H1 (cell line): Measurements from ENCODE around the gene EMD. TPM values are rescaled to one million over a fixed set of nuclear protein-coding genes. Genes with fewer than 3 reads are reported as not detected.

Experiments used
- CTCF ChIA-PET: fragments of 300-600 bp; sonication (Branson Sonifier 250); formaldehyde crosslinking; loops from one replicate; lab custom pipeline; 2021; ENCODE audit not compliant: partially characterized antibody; lab: Charles Lee
- POLR2A ChIA-PET: fragments of 300-600 bp; sonication (Branson Sonifier 250); formaldehyde crosslinking; loops from one replicate; lab custom pipeline; 2021; ENCODE audit warnings: inconsistent platforms; ENCODE audit not compliant: partially characterized antibody; lab: Charles Lee
- DNase-seq, 2 experiments: peaks; one replicate each; pipeline versions ENCODE4 v3.0.0 to v3.0.0-alpha.2; 2010 to 2022; ENCODE audit warnings: low spot score in 2 of 2, low read depth in 1 of 2, mixed read lengths in 1 of 2
- FAIRE-seq: peaks from 2 replicates; lab custom pipeline; 2011; peaks lifted over from hg19 to GRCh38; lab: Jason Lieb, UNC
- H2AFZ ChIP-seq: 2 replicates; pipeline ENCODE4 v1.8.1; 2012; ENCODE audit warnings: low read length, inconsistent platforms
- H2AK5ac ChIP-seq: 2 replicates; pipeline ENCODE4 v1.6.1; 2013; ENCODE audit warnings: low read depth, low read length
- H2BK120ac ChIP-seq: replicated peaks from 2 replicates; pipeline ENCODE3; 2013; ENCODE audit warnings: low read depth, low read length, inconsistent platforms
- H2BK12ac ChIP-seq: 2 replicates; pipeline ENCODE4 v1.6.1; 2013; ENCODE audit warnings: low read depth, low read length
- H2BK15ac ChIP-seq: 2 replicates; pipeline ENCODE4 v1.6.1; 2013; ENCODE audit warnings: low read length
- H2BK20ac ChIP-seq: 2 replicates; pipeline ENCODE4 v1.6.1; 2013; ENCODE audit warnings: low read length
- H2BK5ac ChIP-seq: 2 replicates; pipeline ENCODE4 v1.6.1; 2013; ENCODE audit warnings: low read depth, low read length
- H3K14ac ChIP-seq: 2 replicates; pipeline ENCODE4 v1.6.1; 2013; ENCODE audit warnings: inconsistent platforms; ENCODE audit not compliant: insufficient read length
- H3K18ac ChIP-seq: 2 replicates; pipeline ENCODE4 v1.6.1; 2013; ENCODE audit warnings: low read length; ENCODE audit errors: extremely low read depth
- H3K23ac ChIP-seq: 2 replicates; pipeline ENCODE4 v1.6.1; 2013; ENCODE audit warnings: inconsistent platforms; ENCODE audit not compliant: insufficient read length
- H3K23me2 ChIP-seq: 2 replicates; pipeline ENCODE4 v1.6.1; 2013; ENCODE audit warnings: low read depth, low read length
- H3K27ac ChIP-seq: 2 replicates; pipeline ENCODE4 v1.6.1; 2011; ENCODE audit warnings: low read depth, low read length, inconsistent platforms
- H3K27me3 ChIP-seq, 4 experiments: replicated peaks in 1 of 4; 1 replicate in 1 of 4; 2 replicates in 3 of 4; pipeline versions ENCODE4 v1.6.1 to v1.8.1; 2011 to 2013; ENCODE audit warnings: low read length in 3 of 4, mild to moderate bottlenecking in 3 of 4, inconsistent platforms in 2 of 4, mixed read lengths in 2 of 4, moderate library complexity in 1 of 4; ENCODE audit not compliant: control insufficient read depth in 3 of 4, insufficient read depth in 3 of 4; ENCODE audit errors: extremely low read depth in 1 of 4
- H3K36me3 ChIP-seq, 4 experiments: 2 replicates each; pipeline versions ENCODE4 v1.6.1 to v1.8.1; 2011 to 2013; ENCODE audit warnings: mild to moderate bottlenecking in 4 of 4, low read length in 3 of 4, moderate library complexity in 2 of 4, control low read depth in 1 of 4, inconsistent platforms in 1 of 4; ENCODE audit not compliant: insufficient read depth in 4 of 4, control insufficient read depth in 2 of 4
- H3K4ac ChIP-seq: replicated peaks from 2 replicates; pipeline ENCODE3; 2013; ENCODE audit warnings: low read length, low read depth, mixed read lengths, inconsistent platforms; ENCODE audit not compliant: insufficient read length
- H3K4me1 ChIP-seq, 4 experiments: replicated peaks in 1 of 4; 1 replicate in 1 of 4; 2 replicates in 3 of 4; pipeline versions ENCODE4 v1.6.1 to v1.8.1; 2011 to 2013; ENCODE audit warnings: low read length in 3 of 4, inconsistent platforms in 2 of 4, mixed read lengths in 1 of 4; ENCODE audit not compliant: insufficient read depth in 4 of 4, control insufficient read depth in 3 of 4
- H3K4me2 ChIP-seq, 2 experiments: 2 replicates each; pipeline versions ENCODE4 v1.6.1 to v1.8.1; 2011 to 2013; ENCODE audit warnings: low read depth in 2 of 2, low read length in 2 of 2, control low read depth in 1 of 2, inconsistent platforms in 1 of 2, mild to moderate bottlenecking in 1 of 2; ENCODE audit not compliant: insufficient read depth in 1 of 2
- H3K4me3 ChIP-seq, 4 experiments: fragments of 200-600, 300-600 bp in 1 of 4; sonication (generic), shearing (Covaris generic), sonication (Bioruptor Twin) in 1 of 4; 2 replicates each; pipeline versions ENCODE4 v1.5.1 to v1.8.1; 2011 to 2016; ENCODE audit warnings: low read length in 4 of 4, low read depth in 3 of 4, control low read depth in 2 of 4, inconsistent platforms in 2 of 4, mild to moderate bottlenecking in 2 of 4, mixed read lengths in 1 of 4, moderate library complexity in 1 of 4; ENCODE audit not compliant: insufficient read depth in 2 of 4; ENCODE audit errors: extremely low read depth in 1 of 4
- H3K56ac ChIP-seq: replicated peaks from 2 replicates; pipeline ENCODE3; 2013; ENCODE audit warnings: low read depth, mild to moderate bottlenecking, mixed read lengths, low read length, inconsistent platforms; ENCODE audit not compliant: insufficient read length
- H3K79me1 ChIP-seq: 2 replicates; pipeline ENCODE4 v1.6.1; 2013; ENCODE audit warnings: low read depth, low read length, control low read depth
- H3K79me2 ChIP-seq, 2 experiments: 2 replicates each; pipeline versions ENCODE4 v1.6.1 to v1.8.1; 2012 to 2013; ENCODE audit warnings: low read length in 2 of 2, mild to moderate bottlenecking in 2 of 2, inconsistent platforms in 1 of 2; ENCODE audit not compliant: insufficient read depth in 2 of 2, control insufficient read depth in 1 of 2
- H3K9ac ChIP-seq, 4 experiments: replicated peaks in 1 of 4; 1 replicate in 1 of 4; 2 replicates in 3 of 4; pipeline versions ENCODE4 v1.6.1 to v1.8.1; 2011 to 2013; ENCODE audit warnings: low read depth in 3 of 4, low read length in 3 of 4, control low read depth in 2 of 4, mild to moderate bottlenecking in 2 of 4, moderate library complexity in 2 of 4, inconsistent platforms in 1 of 4; ENCODE audit errors: extremely low read depth in 1 of 4
- H3K9me3 ChIP-seq, 2 experiments: 2 replicates each; pipeline versions ENCODE4 v1.6.1 to v1.8.1; 2012 to 2013; ENCODE audit warnings: mild to moderate bottlenecking in 2 of 2, moderate library complexity in 2 of 2, control low read depth in 1 of 2, inconsistent platforms in 1 of 2, low read depth in 1 of 2, low read length in 1 of 2, mixed read lengths in 1 of 2; ENCODE audit not compliant: insufficient read depth in 2 of 2
- H4K20me1 ChIP-seq, 2 experiments: replicated peaks in 1 of 2; 2 replicates each; pipeline versions ENCODE3 to v1.8.1; 2011 to 2013; ENCODE audit warnings: inconsistent platforms in 2 of 2, low read length in 2 of 2, mild to moderate bottlenecking in 1 of 2; ENCODE audit not compliant: insufficient read depth in 2 of 2, control insufficient read depth in 1 of 2
- H4K5ac ChIP-seq: 2 replicates; pipeline ENCODE4 v1.6.1; 2013; ENCODE audit warnings: low read length, low read depth, mixed read lengths, inconsistent platforms; ENCODE audit not compliant: insufficient read length
- H4K8ac ChIP-seq: 2 replicates; pipeline ENCODE4 v1.8.0; 2013; ENCODE audit warnings: mild to moderate bottlenecking, moderate library complexity, low read length, inconsistent platforms; ENCODE audit not compliant: insufficient read depth; ENCODE audit errors: extremely low read depth
- H4K91ac ChIP-seq: replicated peaks from 2 replicates; pipeline ENCODE3; 2013; ENCODE audit warnings: low read length, mixed read lengths, inconsistent platforms; ENCODE audit not compliant: insufficient read length
- BACH1 ChIP-seq: IDR thresholded peaks from 2 replicates; pipeline ENCODE4 v1.6.1; 2012; ENCODE audit warnings: low read length, improper control_type of control experiment
- BRCA1 ChIP-seq: IDR thresholded peaks from 2 replicates; pipeline ENCODE4 v1.6.1; 2012; ENCODE audit warnings: low read depth, low read length, improper control_type of control experiment
- HDAC2 ChIP-seq, 2 experiments: fragments of 300-600 bp in 1 of 2; sonication (generic) in 1 of 2; IDR thresholded peaks; 2 replicates each; pipeline ENCODE4 v1.6.1; 2011 to 2012; ENCODE audit warnings: low read depth in 2 of 2, low read length in 2 of 2, mild to moderate bottlenecking in 2 of 2, moderate library complexity in 2 of 2, borderline replicate concordance in 1 of 2, inconsistent platforms in 1 of 2
- JUND ChIP-seq: IDR thresholded peaks from 2 replicates; pipeline ENCODE4 v1.6.1; 2011; ENCODE audit warnings: mild to moderate bottlenecking, improper control_type of control experiment, low read length
- NANOG ChIP-seq: IDR thresholded peaks from 2 replicates; pipeline ENCODE4 v1.6.1; 2011; ENCODE audit warnings: low read length, low read depth, mild to moderate bottlenecking, inconsistent platforms; ENCODE audit not compliant: insufficient read depth, poor library complexity, severe bottlenecking
- POU5F1 ChIP-seq: IDR thresholded peaks from 2 replicates; pipeline ENCODE4 v1.6.1; 2011; ENCODE audit warnings: low read depth, mild to moderate bottlenecking, low read length, moderate library complexity
- RFX5 ChIP-seq: IDR thresholded peaks from 2 replicates; pipeline ENCODE4 v1.6.1; 2011; ENCODE audit warnings: low read depth, low read length, improper control_type of control experiment, borderline replicate concordance
- SIX5 ChIP-seq: IDR thresholded peaks from 2 replicates; pipeline ENCODE4 v1.6.1; 2011; ENCODE audit warnings: mild to moderate bottlenecking, low read depth, low read length
- SP4 ChIP-seq: IDR thresholded peaks from 2 replicates; pipeline ENCODE4 v1.6.1; 2012; ENCODE audit warnings: low read length, inconsistent platforms
- WGBS, 2 experiments: shearing (Covaris generic) in 1 of 2; methylation state at CpG; one replicate each; pipeline versions ENCODE4 v1.1.6 to v1.1.7; 2013 to 2015; ENCODE audit warnings: low lambda C conversion rate in 2 of 2, mixed read lengths in 2 of 2, inconsistent platforms in 1 of 2, low coverage in 1 of 2, missing lambda C conversion rate in 1 of 2; ENCODE audit not compliant: insufficient replicate concordance in 2 of 2, insufficient coverage in 1 of 2, insufficient read length in 1 of 2; ENCODE audit errors: extremely low coverage in 1 of 2, missing lambda C conversion rate in 1 of 2; 5-methylcytosine and 5-hydroxymethylcytosine counted together
- polyA plus RNA-seq, 7 experiments: library from polyadenylated mRNA; depleted of rRNA in 3 of 7; stranded (reverse) in 5 of 7; unstranded in 2 of 7; fragments of >200 nt in 5 of 7; fragments of 200-250 nt in 2 of 7; gene quantifications; 1 replicate in 5 of 7; 2 replicates in 1 of 7; 4 replicates in 1 of 7; pipeline versions ENCODE4 v1.2.1 to v1.2.3, GENCODE V29; 2011 to 2013; ENCODE audit warnings: missing spikeins in 2 of 7, mixed read lengths in 2 of 7
- total RNA-seq: library from RNA; stranded (reverse); fragmentation: NEBNext Ultra II Directional; extraction: Animal tissue kit (Norgen Biotek cat#: 25700); gene quantifications from 2 replicates; pipeline ENCODE4 v1.2.1, GENCODE V29; 2021

EMD gene
- total and polyA plus RNA-seq, 2 of the 8 experiments (the other 6 are each of a cell fraction or from before 2014, with no cell fraction given) = 45.5 to 109 TPM

- no peak overlapping the region; the same call in 1 of the 2 replicates for H4K8ac ChIP-seq
- H3K36me3 ChIP-seq = peaks cover 47 to 94% (median 79%) of the 10 kb centered on the region in 4 experiments
- WGBS, 2 experiments = 96% methylated on average over 8 of the region's 30 CpGs; no CpG with 5 or more reads in 1 of the 2 experiments
- H2BK120ac ChIP-seq = no peak overlapping the region
- H2BK5ac ChIP-seq = no peak overlapping the region
- H3K9me3 ChIP-seq = no peaks in the 10 kb centered on the region
- no peak overlapping the region for H3K4me2 ChIP-seq
- no peak overlapping the region for H4K91ac ChIP-seq
- no peak overlapping the region for H2BK12ac ChIP-seq
- H4K5ac ChIP-seq = no peak overlapping the region
- CTCF ChIA-PET = interaction anchor here (1.8 to 2.7 kb wide), 2 partner anchors 11 to 13 kb away, joined by 6 to 10 read pairs; partner anchors contain the start of gene FLNA
- H3K4me3 ChIP-seq = no peak overlapping the region
- no peak overlapping the region for H2BK20ac ChIP-seq
- no peak overlapping the region for H3K14ac ChIP-seq
- H3K18ac ChIP-seq = no peak overlapping the region
- H2BK15ac ChIP-seq = no peak overlapping the region
- H2AFZ ChIP-seq = no peak overlapping the region
- H3K27ac ChIP-seq = no peak overlapping the region
- FAIRE-seq (no peak), DNase-seq (no peak)
- no peak for TF ChIP-seq RFX5
- TF ChIP-seq POU5F1 = no peak
- no peak for TF ChIP-seq BRCA1
- no peak for TF ChIP-seq BACH1
- no peak for TF ChIP-seq SP4
- no peak for TF ChIP-seq JUND
- no peak for TF ChIP-seq NANOG
- TF ChIP-seq HDAC2 (IDR thresholded peaks at IDR 0.05; ENCODE audit: borderline replicate concordance in 1 of 2, low read depth in 2 of 2, low read length in 2 of 2) = no peak
- no peak for TF ChIP-seq SIX5
- no peaks in the 10 kb centered on the region for H3K27me3 ChIP-seq
- H3K79me2 ChIP-seq = peaks cover 0 to 24% of the 10 kb centered on the region in 2 experiments; a peak in 2 of 4 replicates
- H3K56ac ChIP-seq = no peak overlapping the region
- no peak overlapping the region for H3K23ac ChIP-seq
- no peak overlapping the region for H3K4ac ChIP-seq
- POLR2A ChIA-PET = interaction anchor here (0.7 to 15.6 kb wide), 5 partner anchors 3 to 80 kb away, joined by 3 to 348 read pairs (median 5); partner anchors contain the start of gene RPL10
- H4K20me1 ChIP-seq = peaks cover 21 to 50% of the 10 kb centered on the region in 2 experiments
- H3K23me2 ChIP-seq = no peaks in the 10 kb centered on the region
- H2AK5ac ChIP-seq = no peak overlapping the region
- no peak overlapping the region for H3K9ac ChIP-seq
- H3K79me1 ChIP-seq = peaks cover 3% of the 10 kb centered on the region; the same call in 1 of the 2 replicates
- H3K4me1 ChIP-seq = no peaks in the 10 kb centered on the region
Measured at GRCh38 chrX:154362085-154362742, 16.9 kb upstream of the EMD start.
